ENCODE data around the gene EPHB1.
"Not testable (repeated sequence)": the region's sequence is repeated elsewhere in the genome, so short reads cannot be mapped to it uniquely, and the experiment has no call there.

EPHB1 gene

DNA sequence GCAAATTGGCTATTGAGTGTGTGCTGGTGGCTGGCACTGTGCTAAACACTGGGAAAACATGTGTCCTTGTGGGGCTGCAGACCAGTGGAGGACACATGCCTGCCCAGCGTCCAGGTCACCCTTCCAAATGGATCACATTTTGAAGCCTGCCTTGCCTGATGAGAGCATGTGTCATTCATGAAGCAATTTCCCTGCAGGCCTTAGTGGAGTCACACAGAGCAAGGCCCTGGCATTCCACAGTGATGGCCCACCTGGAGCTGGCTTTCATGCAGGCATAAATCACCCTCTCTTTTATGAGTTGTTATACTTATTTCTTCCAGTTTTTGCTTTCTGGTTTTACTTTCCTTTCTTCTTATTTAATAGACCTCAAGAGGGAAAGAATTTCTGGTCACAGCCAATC, 219.5 kb downstream of the EPHB1 start:
- no peaks in the 10 kb centered on the region for H3K9me3 ChIP-seq (ENCODE audit: control insufficient read depth, low read depth, low read length)
- no peak overlapping the region for H3K4me3 ChIP-seq (ENCODE audit: low read length)
- peaks cover 9% of the 10 kb centered on the region for H3K4me1 ChIP-seq (ENCODE audit: control insufficient read depth, low read depth, low read length)
- no peak overlapping the region for H3K27ac ChIP-seq (ENCODE audit: low read length)
- H3K36me3 ChIP-seq (ENCODE audit: control insufficient read depth, low read depth, low read length): no peaks in the 10 kb centered on the region
- H3K9ac ChIP-seq (ENCODE audit: low read length): no peak overlapping the region
- H3K27me3 ChIP-seq (ENCODE audit: control insufficient read depth, insufficient read depth, low read length): no peaks in the 10 kb centered on the region

DNA sequence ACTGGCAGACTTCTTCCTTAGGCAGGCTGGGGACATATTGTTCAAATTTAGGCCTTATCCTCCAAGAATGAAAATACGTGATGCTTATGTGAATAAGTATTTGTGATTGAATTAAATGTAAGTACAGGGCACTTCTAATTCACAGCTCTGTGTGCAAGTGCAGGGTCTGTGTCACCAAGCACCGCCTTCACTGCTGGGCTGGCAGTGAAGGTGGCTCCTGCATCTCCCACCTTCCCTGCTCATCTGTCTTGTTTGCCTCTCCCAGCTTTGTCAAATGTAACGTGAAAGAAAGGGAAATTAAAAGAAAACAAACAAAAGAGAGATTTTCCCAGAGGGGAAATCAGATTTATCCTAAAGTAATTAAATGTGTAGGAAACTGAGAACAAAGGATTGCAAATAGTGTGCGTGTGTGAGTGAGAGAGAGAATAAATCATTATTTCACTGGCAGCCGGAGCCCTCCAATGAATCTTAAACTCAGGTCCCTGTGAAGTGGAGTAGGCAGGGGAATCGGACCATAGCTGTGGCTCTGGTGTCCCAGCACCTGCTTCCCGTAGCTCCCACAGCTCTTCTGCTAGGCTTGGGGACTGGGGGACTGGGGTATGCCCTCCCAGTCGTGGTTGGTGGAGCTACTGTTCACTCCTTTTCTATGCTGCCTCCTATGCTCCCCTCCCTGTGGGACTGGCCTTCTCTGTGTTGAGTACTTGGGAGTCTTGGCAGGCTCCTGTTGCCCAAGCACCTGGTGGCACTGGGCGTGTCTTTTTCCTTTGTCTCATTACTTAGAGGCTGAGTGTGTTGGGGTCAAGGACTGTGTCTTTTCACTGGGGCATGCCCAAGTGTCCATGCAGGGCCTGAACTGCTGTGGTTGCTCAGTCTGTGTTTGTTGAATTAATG, 222.2 kb downstream of the EPHB1 start:
- peaks cover 9% of the 10 kb centered on the region for H3K4me1 ChIP-seq (ENCODE audit: control insufficient read depth, low read depth, low read length)
- no peak overlapping the region for H3K27ac ChIP-seq (ENCODE audit: low read length)
- no peaks in the 10 kb centered on the region for H3K27me3 ChIP-seq (ENCODE audit: control insufficient read depth, insufficient read depth, low read length)
- H3K4me3 ChIP-seq (ENCODE audit: low read length): no peak overlapping the region
- no peak overlapping the region for H3K9ac ChIP-seq (ENCODE audit: low read length)
- H3K36me3 ChIP-seq (ENCODE audit: control insufficient read depth, low read depth, low read length): no peaks in the 10 kb centered on the region
- no peaks in the 10 kb centered on the region for H3K9me3 ChIP-seq (ENCODE audit: control insufficient read depth, low read depth, low read length)

DNA sequence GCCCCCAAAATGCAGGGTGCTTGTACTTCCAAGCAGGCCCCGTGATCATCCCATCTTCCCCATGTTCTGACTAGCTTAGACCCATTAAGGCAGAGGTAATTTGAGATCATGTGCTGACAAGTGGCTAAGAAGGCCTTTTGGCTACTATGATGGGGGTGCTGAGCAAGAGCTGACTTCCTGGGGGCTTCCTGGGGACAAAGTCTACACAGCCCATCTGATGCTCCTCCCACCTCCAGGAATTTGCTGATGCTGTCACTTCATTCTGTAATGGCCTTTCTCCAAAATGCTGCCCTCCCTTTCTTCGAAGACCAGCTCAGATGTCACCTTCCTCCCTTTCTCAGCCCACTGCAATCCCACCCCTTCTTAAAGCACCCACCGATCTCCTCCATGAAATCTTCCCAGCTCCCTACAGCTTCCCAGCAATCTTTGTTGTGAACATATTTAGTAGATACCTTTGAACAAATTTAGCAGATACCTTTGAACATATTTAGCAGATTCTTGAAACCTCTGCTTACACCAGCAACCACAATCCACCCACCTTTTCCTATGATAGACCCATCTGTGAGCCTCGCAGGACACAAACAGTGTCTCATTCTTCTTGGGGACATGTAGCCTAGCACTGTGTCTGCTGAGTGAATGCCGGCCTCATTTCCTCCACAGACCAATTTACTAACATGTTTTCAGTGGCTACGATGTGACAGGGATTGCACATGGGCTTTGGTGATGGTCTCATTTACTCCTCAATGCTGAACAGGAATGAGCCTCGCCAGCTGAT, 223.3 kb downstream of the EPHB1 start:
- Histone ChIP-seq H3K36me3 (ENCODE audit: control insufficient read depth, low read depth, low read length) (no peaks in the 10 kb centered on the region), H3K4me3 (ENCODE audit: low read length) (no peak overlapping the region), H3K9ac (ENCODE audit: low read length) (no peak overlapping the region), H3K27me3 (ENCODE audit: control insufficient read depth, insufficient read depth, low read length) (no peaks in the 10 kb centered on the region), H3K27ac (ENCODE audit: low read length) (no peak overlapping the region), H3K9me3 (ENCODE audit: control insufficient read depth, low read depth, low read length) (no peaks in the 10 kb centered on the region), H3K4me1 (ENCODE audit: control insufficient read depth, low read depth, low read length) (peaks cover 19% of the 10 kb centered on the region)

DNA sequence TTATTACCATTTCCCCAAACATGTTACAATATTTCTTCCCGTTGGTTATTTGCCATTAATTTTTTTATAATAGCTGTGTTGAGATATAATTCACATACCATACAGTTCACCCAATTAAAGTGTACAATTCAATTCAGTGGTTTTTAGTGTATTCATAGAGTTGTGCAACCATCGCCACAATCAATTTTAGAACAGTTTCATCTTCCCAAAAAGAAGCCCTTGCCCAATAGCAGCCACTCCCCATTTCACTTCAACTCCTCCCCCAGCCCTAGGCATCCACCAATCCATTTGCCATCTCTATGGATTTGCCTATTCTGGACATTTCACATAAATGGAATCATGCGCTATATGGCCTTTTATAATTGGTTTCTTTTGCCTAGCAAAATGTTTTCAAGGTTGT, 225.1 kb downstream of the EPHB1 start:
- Histone ChIP-seq H3K9me3 (ENCODE audit: control insufficient read depth, low read depth, low read length) (no peaks in the 10 kb centered on the region), H3K9ac (ENCODE audit: low read length) (no peak overlapping the region), H3K27ac (ENCODE audit: low read length) (no peak overlapping the region), H3K4me3 (ENCODE audit: low read length) (no peak overlapping the region), H3K36me3 (ENCODE audit: control insufficient read depth, low read depth, low read length) (no peaks in the 10 kb centered on the region), H3K27me3 (ENCODE audit: control insufficient read depth, insufficient read depth, low read length) (no peaks in the 10 kb centered on the region), H3K4me1 (ENCODE audit: control insufficient read depth, low read depth, low read length) (peaks cover 28% of the 10 kb centered on the region)

DNA sequence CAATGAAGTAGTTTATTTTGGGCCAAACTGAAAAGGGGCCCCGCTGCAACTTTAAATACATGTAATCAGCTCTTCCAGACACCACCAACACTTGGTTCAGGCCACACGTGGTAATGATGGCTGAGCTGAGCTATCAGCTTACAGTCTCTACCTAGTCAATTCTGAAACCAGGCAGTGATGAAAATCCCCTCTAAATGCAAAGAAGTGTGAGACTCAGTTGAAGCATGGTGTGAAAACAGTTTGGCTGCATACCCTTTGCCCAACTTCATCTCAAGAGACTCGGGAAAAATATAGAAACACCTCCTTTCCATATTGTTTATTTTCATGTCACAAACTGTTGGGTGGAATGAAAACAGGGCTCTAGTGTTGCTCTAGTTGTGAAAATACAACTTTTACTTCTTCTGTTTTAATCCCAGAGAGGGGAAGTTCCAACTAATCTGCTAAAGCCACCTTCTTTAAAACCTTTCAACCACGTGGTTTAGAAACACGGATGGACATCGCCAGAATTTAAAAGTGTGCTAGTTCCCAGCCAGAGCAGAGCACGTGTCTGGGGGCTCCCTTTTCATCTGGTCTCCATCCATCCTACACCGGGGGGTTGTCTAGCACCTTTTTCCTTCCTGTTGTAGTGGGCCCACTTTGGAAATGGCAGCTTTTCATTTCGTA, 229.1 kb downstream of the EPHB1 start:
- Histone ChIP-seq H3K9me3 (ENCODE audit: control insufficient read depth, low read depth, low read length) (no peaks in the 10 kb centered on the region), H3K27me3 (ENCODE audit: control insufficient read depth, insufficient read depth, low read length) (no peaks in the 10 kb centered on the region), H3K4me1 (ENCODE audit: control insufficient read depth, low read depth, low read length) (peaks cover 19% of the 10 kb centered on the region), H3K36me3 (ENCODE audit: control insufficient read depth, low read depth, low read length) (no peaks in the 10 kb centered on the region), H3K27ac (ENCODE audit: low read length) (no peak overlapping the region), H3K9ac (ENCODE audit: low read length) (no peak overlapping the region), H3K4me3 (ENCODE audit: low read length) (no peak overlapping the region)

DNA sequence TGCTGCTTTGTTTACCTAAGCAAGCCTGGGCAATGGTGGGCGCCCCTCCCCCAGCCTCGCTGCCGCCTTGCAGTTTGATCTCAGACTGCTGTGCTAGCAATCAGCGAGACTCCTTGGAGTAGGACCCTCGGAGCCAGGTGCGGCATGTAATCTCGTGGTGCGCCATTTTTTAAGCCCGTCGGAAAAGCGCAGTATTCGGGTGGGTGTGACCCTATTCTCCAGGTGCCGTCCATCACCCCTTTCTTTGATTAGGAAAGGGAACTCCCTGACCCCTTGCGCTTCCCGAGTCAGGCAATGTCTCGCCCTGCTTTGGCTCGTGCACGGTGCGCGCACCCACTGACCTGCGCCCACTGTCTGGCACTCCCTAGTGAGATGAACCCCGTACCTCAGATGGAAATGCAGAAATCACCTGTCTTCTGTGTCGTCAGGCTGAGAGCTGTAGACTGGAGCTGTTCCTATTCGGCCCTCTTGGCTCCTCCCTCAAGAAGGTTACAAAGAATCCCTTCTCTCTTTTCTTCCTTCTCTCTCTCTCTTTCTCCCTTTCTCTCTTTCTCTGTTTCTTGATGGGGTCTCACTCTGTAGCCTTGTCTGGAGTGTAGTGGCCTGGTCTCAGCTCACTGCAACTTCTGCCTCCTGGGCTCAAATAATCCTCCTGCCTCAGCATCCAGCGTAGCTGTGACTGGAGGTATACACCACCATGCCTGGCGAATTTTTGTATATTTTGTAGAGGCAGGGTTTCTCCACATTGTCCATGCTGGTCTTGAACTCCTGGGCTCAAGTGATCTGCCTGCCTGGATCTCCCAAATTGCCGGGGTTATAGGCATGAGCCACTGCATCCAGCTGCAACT, 235.9 kb downstream of the EPHB1 start:
- H3K4me1 ChIP-seq (ENCODE audit: control insufficient read depth, low read depth, low read length); H3K27me3 ChIP-seq (ENCODE audit: control insufficient read depth, insufficient read depth, low read length); H3K9me3 ChIP-seq (ENCODE audit: control insufficient read depth, low read depth, low read length); H3K27ac ChIP-seq (ENCODE audit: low read length); H3K36me3 ChIP-seq (ENCODE audit: control insufficient read depth, low read depth, low read length): not testable (repeated sequence)
- H3K4me3 ChIP-seq (ENCODE audit: low read length): peak overlapping the region; percentile 71
- peak overlapping the region; percentile 42 for H3K9ac ChIP-seq (ENCODE audit: low read length)

DNA sequence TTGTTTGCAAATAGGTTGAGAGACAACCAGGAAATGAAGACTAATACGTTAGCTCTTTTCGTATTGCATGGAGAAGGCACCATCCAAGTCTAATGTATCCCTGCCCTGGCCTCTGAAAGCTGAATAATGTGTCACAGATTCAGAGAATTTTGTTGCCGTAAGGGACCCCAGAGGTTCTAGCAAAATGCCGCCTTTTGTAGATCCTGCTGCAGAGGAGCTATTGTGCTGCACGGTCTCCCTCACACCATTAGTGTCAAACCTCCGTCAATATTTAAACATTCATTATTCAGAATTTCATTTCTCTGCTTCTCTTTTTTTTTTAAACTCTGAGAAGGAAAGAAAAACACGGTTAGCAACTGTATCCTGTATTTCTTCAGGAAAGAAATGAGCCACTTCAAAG, 238.7 kb downstream of the EPHB1 start:
- no peaks in the 10 kb centered on the region for H3K36me3 ChIP-seq (ENCODE audit: control insufficient read depth, low read depth, low read length)
- no peak overlapping the region for H3K4me3 ChIP-seq (ENCODE audit: low read length)
- peaks cover 7% of the 10 kb centered on the region for H3K27me3 ChIP-seq (ENCODE audit: control insufficient read depth, insufficient read depth, low read length)
- H3K4me1 ChIP-seq (ENCODE audit: control insufficient read depth, low read depth, low read length): peaks cover 5% of the 10 kb centered on the region
- H3K9me3 ChIP-seq (ENCODE audit: control insufficient read depth, low read depth, low read length): no peaks in the 10 kb centered on the region
- H3K9ac ChIP-seq (ENCODE audit: low read length): no peak overlapping the region
- H3K27ac ChIP-seq (ENCODE audit: low read length): no peak overlapping the region

DNA sequence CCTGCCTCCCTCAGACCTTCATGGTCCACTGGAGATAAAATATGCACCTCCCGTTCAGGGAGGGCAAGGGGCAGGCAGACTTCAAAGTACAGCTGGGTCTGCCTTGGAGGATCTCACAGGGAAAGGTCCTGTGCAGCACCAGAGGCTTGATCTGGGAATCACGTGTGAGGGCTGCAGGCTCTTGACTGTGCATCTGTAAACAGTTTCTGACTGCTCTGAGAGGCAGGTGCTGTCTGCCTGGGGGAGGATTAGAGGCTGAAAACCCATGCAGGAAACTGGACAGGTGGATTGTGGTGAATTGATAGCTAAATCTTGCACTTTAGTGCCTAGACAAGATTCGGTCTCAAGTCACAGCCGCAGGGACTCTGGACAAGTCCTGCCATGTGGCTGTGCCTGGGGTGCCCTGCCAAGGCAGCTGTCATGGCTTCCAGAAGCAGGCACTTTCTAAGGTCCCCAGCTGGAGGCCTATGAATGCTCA, 239.3 kb downstream of the EPHB1 start:
- no peaks in the 10 kb centered on the region for H3K36me3 ChIP-seq (ENCODE audit: control insufficient read depth, low read depth, low read length)
- H3K4me3 ChIP-seq (ENCODE audit: low read length): no peak overlapping the region
- no peak overlapping the region for H3K27ac ChIP-seq (ENCODE audit: low read length)
- H3K9ac ChIP-seq (ENCODE audit: low read length): no peak overlapping the region
- H3K9me3 ChIP-seq (ENCODE audit: control insufficient read depth, low read depth, low read length): no peaks in the 10 kb centered on the region
- H3K27me3 ChIP-seq (ENCODE audit: control insufficient read depth, insufficient read depth, low read length): peaks cover 7% of the 10 kb centered on the region
- H3K4me1 ChIP-seq (ENCODE audit: control insufficient read depth, low read depth, low read length): peaks cover 5% of the 10 kb centered on the region

DNA sequence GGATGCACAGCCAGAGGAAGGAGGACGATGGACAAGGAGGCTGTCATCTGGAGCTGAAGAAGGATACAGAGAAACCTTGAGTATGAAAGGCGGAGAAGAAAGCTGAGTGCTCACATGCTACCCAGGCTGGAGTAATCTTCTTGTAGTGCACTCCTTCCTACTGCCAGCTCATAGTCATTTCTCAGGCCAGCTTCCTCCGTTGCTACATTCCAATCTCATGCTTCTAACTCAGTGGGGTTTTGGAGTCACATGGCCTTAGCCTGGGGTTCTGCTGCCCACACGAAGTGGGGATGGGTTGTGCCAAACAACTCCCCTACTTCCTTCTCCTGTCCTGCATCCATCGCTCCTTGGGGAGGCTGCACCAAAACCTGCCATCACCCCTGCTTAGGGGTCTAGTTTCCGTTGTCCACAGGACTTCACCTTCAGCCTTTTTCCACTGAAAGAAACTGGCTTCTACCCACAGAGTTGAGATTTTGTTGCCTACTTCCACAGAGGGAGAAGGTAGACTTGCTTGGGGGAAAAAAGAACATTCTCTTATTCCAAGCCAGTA, 239.9 kb downstream of the EPHB1 start:
- Histone ChIP-seq H3K4me1 (ENCODE audit: control insufficient read depth, low read depth, low read length) (peaks cover 5% of the 10 kb centered on the region), H3K9me3 (ENCODE audit: control insufficient read depth, low read depth, low read length) (no peaks in the 10 kb centered on the region), H3K9ac (ENCODE audit: low read length) (no peak overlapping the region), H3K27me3 (ENCODE audit: control insufficient read depth, insufficient read depth, low read length) (peaks cover 7% of the 10 kb centered on the region), H3K4me3 (ENCODE audit: low read length) (no peak overlapping the region), H3K36me3 (ENCODE audit: control insufficient read depth, low read depth, low read length) (no peaks in the 10 kb centered on the region), H3K27ac (ENCODE audit: low read length) (no peak overlapping the region)

DNA sequence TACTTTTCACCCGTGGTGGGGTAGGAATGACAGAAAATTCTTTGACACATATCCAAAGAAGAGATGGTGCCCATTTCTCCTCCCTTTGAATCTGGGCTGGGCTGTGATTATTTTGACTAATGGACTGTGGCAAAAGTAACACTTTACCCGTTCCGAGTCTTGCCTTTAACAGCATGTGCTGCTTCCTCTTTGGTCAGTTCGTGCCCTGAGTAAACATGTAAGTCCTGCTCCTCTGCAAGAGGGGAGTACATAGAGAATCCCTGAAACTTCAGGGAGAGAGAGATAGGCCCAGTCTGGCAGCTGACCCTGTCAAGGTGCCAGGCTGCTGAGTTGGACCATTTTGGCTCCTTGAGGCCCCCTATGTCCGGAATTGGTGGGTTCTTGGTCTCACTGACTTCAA, 243.1 kb downstream of the EPHB1 start:
- no peak overlapping the region for H3K9ac ChIP-seq (ENCODE audit: low read length)
- no peaks in the 10 kb centered on the region for H3K27me3 ChIP-seq (ENCODE audit: control insufficient read depth, insufficient read depth, low read length)
- no peaks in the 10 kb centered on the region for H3K9me3 ChIP-seq (ENCODE audit: control insufficient read depth, low read depth, low read length)
- no peak overlapping the region for H3K4me3 ChIP-seq (ENCODE audit: low read length)
- H3K27ac ChIP-seq (ENCODE audit: low read length): no peak overlapping the region
- H3K4me1 ChIP-seq (ENCODE audit: control insufficient read depth, low read depth, low read length): peaks cover 8% of the 10 kb centered on the region
- no peaks in the 10 kb centered on the region for H3K36me3 ChIP-seq (ENCODE audit: control insufficient read depth, low read depth, low read length)
